Testis (tissue), 3 donors: ENCODE data around the gene SLC6A6. TPM values are rescaled to one million over a fixed set of nuclear protein-coding genes. Genes with fewer than 3 reads are reported as not detected.
"Not testable (repeated sequence)": the region's sequence is repeated elsewhere in the genome, so short reads cannot be mapped to it uniquely, and the experiment has no call there.

Experiments used
- DNase-seq: peaks from one replicate; pipeline ENCODE4 v3.0.0-alpha.2; 2019
- H3K27ac ChIP-seq, 2 donors: fragments of 200-600 bp; sonication (generic); one replicate each; pipeline ENCODE4 v1.5.1; 2019
- H3K27me3 ChIP-seq: fragments of 200-600 bp; sonication (generic); one replicate; pipeline ENCODE4 v1.5.1; 2019
- H3K36me3 ChIP-seq: fragments of 200-600 bp; sonication (generic); one replicate; pipeline ENCODE4 v1.5.1; 2017; ENCODE audit warnings: low read depth; ENCODE audit errors: missing control alignments
- H3K4me1 ChIP-seq: fragments of 200-600 bp; sonication (generic); one replicate; pipeline ENCODE4 v1.5.1; 2019
- H3K4me3 ChIP-seq, 2 donors: fragments of 200-600 bp; sonication (generic); one replicate each; pipeline ENCODE4 v1.5.1; 2017 to 2019
- H3K9me3 ChIP-seq: fragments of 200-600 bp; sonication (generic); one replicate; pipeline ENCODE4 v1.5.1; 2017
- POLR2A ChIP-seq: fragments of 450-650 bp; IDR thresholded peaks from one replicate; pipeline ENCODE4 v1.6.1; 2017; ENCODE audit warnings: antibody characterized with exemption, mild to moderate bottlenecking, moderate library complexity
- WGBS, 2 donors: methylation state at CpG; one replicate each; pipeline ENCODE4 v1.1.5; 2018; 5-methylcytosine and 5-hydroxymethylcytosine counted together
- intact Hi-C: fragments of 100-400 bp; cut with DNase I; formaldehyde crosslinking; loops from one replicate; pipeline ENCODE4 v1.15.1; 2023; ENCODE audit warnings: low total_unique reads
- polyA plus RNA-seq: library from polyadenylated mRNA; stranded (reverse); fragments of 350-450 nt; fragmentation: Illumina TruSeq; extraction: RNeasy Lipid Tissue Mini Kit (QIAGEN cat#74804); gene quantifications from one replicate; pipeline ENCODE4 v1.2.3, GENCODE V29; 2014; ENCODE audit warnings: low read depth, low replicate concordance; ENCODE audit not compliant: insufficient read depth
- total RNA-seq, 2 donors: library from RNA; depleted of rRNA; stranded (reverse); fragments of >200 nt; gene quantifications; one replicate each; pipeline ENCODE4 v1.2.3, GENCODE V29; 2016
- TF ChIP-seq, protein P1 (sequence below), 3 experiments: fragments of 450-650 bp in 2 of 3; fragments of 200-600 bp in 1 of 3; sonication (generic) in 1 of 3; IDR thresholded peaks; one replicate each; pipeline ENCODE4 v1.5.1; 2016 to 2019; ENCODE audit warnings: antibody characterized with exemption in 3 of 3, mild to moderate bottlenecking in 2 of 3, moderate library complexity in 1 of 3

Gene SLC6A6
- total and polyA plus RNA-seq, 3 donors from 2014 or later: 9.7 to 14.9 (median 13.7) TPM

GRCh38 chr3:14407203-14407602, 4.8 kb downstream of the SLC6A6 start:
- no peak for DNase-seq
- no peaks in the 10 kb centered on the region for H3K36me3 ChIP-seq
- no peak overlapping the region for H3K4me3 ChIP-seq
- WGBS, 2 donors: 91 to 92% methylated on average over 5 of the region's 5 CpGs
- TF ChIP-seq, protein P1, sequence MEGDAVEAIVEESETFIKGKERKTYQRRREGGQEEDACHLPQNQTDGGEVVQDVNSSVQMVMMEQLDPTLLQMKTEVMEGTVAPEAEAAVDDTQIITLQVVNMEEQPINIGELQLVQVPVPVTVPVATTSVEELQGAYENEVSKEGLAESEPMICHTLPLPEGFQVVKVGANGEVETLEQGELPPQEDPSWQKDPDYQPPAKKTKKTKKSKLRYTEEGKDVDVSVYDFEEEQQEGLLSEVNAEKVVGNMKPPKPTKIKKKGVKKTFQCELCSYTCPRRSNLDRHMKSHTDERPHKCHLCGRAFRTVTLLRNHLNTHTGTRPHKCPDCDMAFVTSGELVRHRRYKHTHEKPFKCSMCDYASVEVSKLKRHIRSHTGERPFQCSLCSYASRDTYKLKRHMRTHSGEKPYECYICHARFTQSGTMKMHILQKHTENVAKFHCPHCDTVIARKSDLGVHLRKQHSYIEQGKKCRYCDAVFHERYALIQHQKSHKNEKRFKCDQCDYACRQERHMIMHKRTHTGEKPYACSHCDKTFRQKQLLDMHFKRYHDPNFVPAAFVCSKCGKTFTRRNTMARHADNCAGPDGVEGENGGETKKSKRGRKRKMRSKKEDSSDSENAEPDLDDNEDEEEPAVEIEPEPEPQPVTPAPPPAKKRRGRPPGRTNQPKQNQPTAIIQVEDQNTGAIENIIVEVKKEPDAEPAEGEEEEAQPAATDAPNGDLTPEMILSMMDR (IDR thresholded peaks at IDR 0.05): no peak
- TF ChIP-seq POLR2A: no peak
- H3K27ac ChIP-seq: no peak overlapping the region
- no peaks in the 10 kb centered on the region for H3K9me3 ChIP-seq
- peaks cover 5% of the 10 kb centered on the region for H3K4me1 ChIP-seq
- H3K27me3 ChIP-seq: no peaks in the 10 kb centered on the region
- intact Hi-C loops: loop anchor here (10.0 kb wide), 1 partner anchor 48 kb away; no protein-coding TSS in a partner anchor

DNA sequence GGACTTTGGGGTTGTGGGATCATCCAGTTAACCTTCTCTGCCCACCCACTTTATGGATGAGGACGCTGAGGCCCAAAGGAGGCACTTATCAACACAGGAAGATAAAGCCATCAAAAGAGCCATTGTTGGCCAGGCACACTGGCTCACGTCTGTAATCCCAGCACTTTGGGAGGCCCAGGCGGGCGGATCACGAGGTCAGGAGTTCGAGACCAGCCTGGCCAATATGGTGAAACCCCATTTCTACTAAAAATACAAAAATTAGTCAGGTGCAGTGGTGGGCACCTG, 7.3 kb downstream of the SLC6A6 start:
- intact Hi-C loops: loop anchor here (10.0 kb wide), 1 partner anchor 45 kb away; no protein-coding TSS in a partner anchor
- WGBS, 2 donors: 85 to 91% methylated on average over 6 of the region's 6 CpGs
- H3K27me3 ChIP-seq: not testable (repeated sequence)

DNA sequence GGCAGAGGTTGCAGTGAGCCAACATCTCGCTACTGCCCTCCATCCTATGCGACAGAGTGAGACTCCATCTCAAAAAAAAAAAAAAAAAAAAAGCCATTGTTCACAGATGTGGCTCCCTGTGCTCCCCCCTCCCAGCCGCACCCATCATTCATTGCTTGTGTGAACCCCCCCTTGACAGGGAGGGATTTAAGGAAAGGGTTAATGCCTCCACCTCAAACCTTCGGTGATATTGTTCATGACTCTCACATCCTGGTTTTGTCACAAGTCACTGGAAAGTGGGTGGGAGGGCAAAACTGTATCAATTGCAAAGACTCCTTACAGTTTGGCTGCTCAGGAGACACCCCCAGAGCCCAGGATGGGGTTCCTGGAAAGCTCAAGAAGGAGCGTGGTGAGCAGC, 7.7 kb downstream of the SLC6A6 start:
- Histone ChIP-seq H3K4me1 (peaks cover 14% of the 10 kb centered on the region), H3K27ac (no peak overlapping the region), H3K36me3 (no peaks in the 10 kb centered on the region), H3K4me3 (no peak overlapping the region), H3K9me3 (no peaks in the 10 kb centered on the region), H3K27me3 (no peaks in the 10 kb centered on the region)
- WGBS, 2 donors: 84 to 91% methylated on average over 5 of the region's 5 CpGs
- intact Hi-C loops: no loop called here
- DNase-seq: no peak
- TF ChIP-seq, protein P1 (IDR thresholded peaks at IDR 0.05): no peak
- TF ChIP-seq POLR2A: no peak

More for the DNA sequence above, 7.3 kb downstream of the SLC6A6 start:
- peaks cover 18% of the 10 kb centered on the region for H3K4me1 ChIP-seq
- H3K27ac ChIP-seq, H3K4me3 ChIP-seq, H3K9me3 ChIP-seq, H3K36me3 ChIP-seq, DNase-seq: not testable (repeated sequence)

DNA sequence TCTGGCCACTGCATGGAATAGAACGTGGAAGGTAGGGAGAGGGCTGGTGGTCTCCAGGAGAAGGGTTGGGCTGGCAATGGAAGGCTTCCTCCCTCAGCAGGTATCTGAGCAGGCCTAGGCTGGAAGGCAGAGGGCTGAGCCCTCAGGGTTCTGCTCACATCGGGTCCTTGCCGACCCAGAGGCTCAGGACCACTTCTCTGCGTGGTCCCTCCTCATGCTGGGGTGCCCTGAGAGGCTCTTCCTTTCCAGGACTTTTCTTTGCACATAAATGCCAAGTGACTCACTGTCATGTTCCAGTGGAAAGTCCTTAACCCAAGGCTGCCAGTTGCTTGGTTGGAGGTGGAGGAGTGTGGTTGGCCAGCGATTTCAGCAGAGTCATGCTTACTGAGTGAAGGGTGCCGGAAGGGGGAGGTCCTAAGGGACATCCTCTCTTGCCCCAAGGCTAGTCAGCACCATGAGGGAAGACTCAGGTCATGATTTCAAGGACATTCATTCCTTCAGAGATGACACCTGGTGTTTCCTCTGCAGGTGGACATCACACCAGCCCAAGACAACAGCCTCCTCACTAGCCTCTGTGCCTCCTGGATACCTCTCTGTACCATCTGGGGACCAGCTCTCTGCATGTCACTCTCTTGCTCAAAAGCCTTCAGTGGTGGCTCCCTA, 8.2 kb downstream of the SLC6A6 start:
- H3K36me3 ChIP-seq: no peaks in the 10 kb centered on the region
- no peak overlapping the region for H3K4me3 ChIP-seq
- H3K4me1 ChIP-seq: peaks cover 14% of the 10 kb centered on the region
- no peak for DNase-seq
- 83 to 94% methylated on average over 3 to 6 of the region's 6 CpGs for WGBS, 2 donors
- intact Hi-C loops: no loop called here
- H3K9me3 ChIP-seq: no peaks in the 10 kb centered on the region
- H3K27ac ChIP-seq: no peak overlapping the region
- TF ChIP-seq, protein P1 (IDR thresholded peaks at IDR 0.05): no peak
- no peak for TF ChIP-seq POLR2A
- no peaks in the 10 kb centered on the region for H3K27me3 ChIP-seq

- H3K9me3 ChIP-seq: no peaks in the 10 kb centered on the region
- no peak for TF ChIP-seq POLR2A
- TF ChIP-seq, protein P1 (IDR thresholded peaks at IDR 0.05): no peak
- peaks cover 14% of the 10 kb centered on the region for H3K4me1 ChIP-seq
- no peak overlapping the region for H3K4me3 ChIP-seq
- intact Hi-C loops: no loop called here
- no peak overlapping the region for H3K27ac ChIP-seq
- H3K36me3 ChIP-seq: no peaks in the 10 kb centered on the region
- no peaks in the 10 kb centered on the region for H3K27me3 ChIP-seq
- no peak for DNase-seq
- WGBS, 2 donors: 91 to 92% methylated on average over 9 of the region's 9 CpGs
Observed at GRCh38 chr3:14411166-14411526, 8.7 kb downstream of the SLC6A6 start.
